Mucosa of rectum (tissue), 2 donors: ENCODE results near the gene FAM180A.

Source experiments
- H3K27ac ChIP-seq, 2 donors: one replicate each; pipeline ENCODE4 v1.7.0; 2013; ENCODE audit warnings: inconsistent platforms in 2 of 2, low read depth in 2 of 2, low read length in 2 of 2
- H3K27me3 ChIP-seq, 2 donors: one replicate each; pipeline ENCODE4 v1.7.0; 2013; ENCODE audit warnings: low read length in 2 of 2; ENCODE audit not compliant: control insufficient read depth in 2 of 2, insufficient read depth in 2 of 2
- H3K36me3 ChIP-seq, 2 donors: one replicate each; pipeline ENCODE4 v1.7.0; 2013; ENCODE audit warnings: low read length in 2 of 2; ENCODE audit not compliant: control insufficient read depth in 2 of 2, insufficient read depth in 2 of 2
- H3K4me1 ChIP-seq, 2 donors: one replicate each; pipeline ENCODE4 v1.7.0; 2013; ENCODE audit warnings: low read length in 2 of 2, mild to moderate bottlenecking in 1 of 2; ENCODE audit not compliant: control insufficient read depth in 2 of 2, insufficient read depth in 2 of 2
- H3K4me3 ChIP-seq, 2 donors: one replicate each; pipeline ENCODE4 v1.7.0; 2013; ENCODE audit warnings: low read length in 2 of 2
- H3K9ac ChIP-seq, 2 donors: one replicate each; pipeline ENCODE4 v1.7.0; 2013; ENCODE audit warnings: low read length in 2 of 2, low read depth in 1 of 2, mild to moderate bottlenecking in 1 of 2
- H3K9me3 ChIP-seq, 2 donors: one replicate each; pipeline ENCODE4 v1.7.0; 2013; ENCODE audit warnings: low read length in 2 of 2; ENCODE audit not compliant: control insufficient read depth in 2 of 2
- donor health status: healthy.
- donor health status: Normal muscosa, but diverticular disease.

Gene FAM180A

GRCh38 chr7:135728136-135728669 lies 20.4 kb downstream of the FAM180A start, which contains the start of gene SLC13A4:
TSS of gene SLC13A4 (minus strand) at chr7:135728186. CDS start at chr7:135727496, 690 bp downstream.
- no peaks in the 10 kb centered on the region for H3K4me1 ChIP-seq
- H3K27ac ChIP-seq, result no peak within 1 kb of the TSS
- no peaks in the 10 kb centered on the region for H3K9me3 ChIP-seq
- H3K27me3 ChIP-seq, result no peaks in the 10 kb centered on the region
- no peak within 1 kb of the TSS for H3K9ac ChIP-seq
- H3K4me3 ChIP-seq, result no peak within 1 kb of the TSS
- H3K36me3 ChIP-seq, result no peaks in the 10 kb centered on the region

- Histone ChIP-seq H3K9ac (no peak overlapping the region), H3K36me3 (no peaks in the 10 kb centered on the region), H3K9me3 (no peaks in the 10 kb centered on the region), H3K27me3 (no peaks in the 10 kb centered on the region), H3K27ac (no peak overlapping the region), H3K4me1 (no peaks in the 10 kb centered on the region), H3K4me3 (no peak overlapping the region)
These were observed 21.5 kb downstream of the FAM180A start for GRCh38 chr7:135726911-135727673.

GRCh38 chr7:135726276-135726788 lies 22.3 kb downstream of the FAM180A start:
- H3K27ac ChIP-seq, result no peak overlapping the region

GRCh38 chr7:135723411-135723810 lies 25.2 kb downstream of the FAM180A start:
- Histone ChIP-seq H3K9me3 (no peaks in the 10 kb centered on the region), H3K27me3 (no peaks in the 10 kb centered on the region), H3K27ac (no peak overlapping the region), H3K36me3 (no peaks in the 10 kb centered on the region), H3K4me1 (no peaks in the 10 kb centered on the region), H3K9ac (no peak overlapping the region), H3K4me3 (no peak overlapping the region)

More at GRCh38 chr7:135726276-135726788, 22.3 kb downstream of the FAM180A start:
- no peaks in the 10 kb centered on the region for H3K9me3 ChIP-seq
- H3K36me3 ChIP-seq, result no peaks in the 10 kb centered on the region
- no peak overlapping the region for H3K4me3 ChIP-seq
- H3K4me1 ChIP-seq, result no peaks in the 10 kb centered on the region
- H3K27me3 ChIP-seq, result no peaks in the 10 kb centered on the region
- H3K9ac ChIP-seq, result no peak overlapping the region

GRCh38 chr7:135721198-135721820 lies 27.3 kb downstream of the FAM180A start:
- no peak overlapping the region for H3K9ac ChIP-seq
- H3K27ac ChIP-seq, result no peak overlapping the region
- no peak overlapping the region for H3K4me3 ChIP-seq
- H3K4me1 ChIP-seq, result no peaks in the 10 kb centered on the region
- H3K27me3 ChIP-seq, result no peaks in the 10 kb centered on the region
- no peaks in the 10 kb centered on the region for H3K36me3 ChIP-seq
- no peaks in the 10 kb centered on the region for H3K9me3 ChIP-seq

- H3K27me3 ChIP-seq, result no peaks in the 10 kb centered on the region
- H3K9ac ChIP-seq, result no peak overlapping the region
- H3K4me3 ChIP-seq, result no peak overlapping the region
- H3K4me1 ChIP-seq, result no peaks in the 10 kb centered on the region
- H3K36me3 ChIP-seq, result no peaks in the 10 kb centered on the region
- no peaks in the 10 kb centered on the region for H3K9me3 ChIP-seq
- H3K27ac ChIP-seq, result no peak overlapping the region
These were observed 28.9 kb downstream of the FAM180A start for GRCh38 chr7:135719688-135720087.

- Histone ChIP-seq H3K27me3 (no peaks in the 10 kb centered on the region), H3K9me3 (no peaks in the 10 kb centered on the region), H3K27ac (no peak overlapping the region), H3K4me1 (no peaks in the 10 kb centered on the region), H3K4me3 (no peak overlapping the region), H3K9ac (no peak overlapping the region), H3K36me3 (no peaks in the 10 kb centered on the region)
These were observed 29.7 kb downstream of the FAM180A start for GRCh38 chr7:135718794-135719437.

DNA sequence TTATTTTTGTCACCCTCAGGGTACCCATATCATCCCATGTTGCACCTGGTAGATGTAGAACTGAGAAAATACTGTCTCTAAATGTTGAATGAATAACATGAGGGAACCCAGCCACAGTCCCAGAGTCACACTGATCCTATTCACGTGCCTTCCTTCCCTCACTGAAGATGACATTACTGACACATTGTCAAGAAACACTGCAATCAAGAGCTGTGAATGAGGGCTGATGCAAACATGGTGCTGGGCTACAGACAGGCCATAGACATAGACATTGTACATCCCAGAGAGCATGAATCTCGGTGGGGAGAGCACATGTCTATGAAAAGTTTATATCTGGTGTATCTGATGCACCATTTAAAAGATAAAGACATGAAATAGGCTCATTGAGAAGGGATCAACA lies 30.4 kb downstream of the FAM180A start:
- Histone ChIP-seq H3K27me3 (no peaks in the 10 kb centered on the region), H3K4me1 (no peaks in the 10 kb centered on the region), H3K4me3 (no peak overlapping the region), H3K9ac (no peak overlapping the region), H3K9me3 (no peaks in the 10 kb centered on the region), H3K27ac (no peak overlapping the region), H3K36me3 (no peaks in the 10 kb centered on the region)

DNA sequence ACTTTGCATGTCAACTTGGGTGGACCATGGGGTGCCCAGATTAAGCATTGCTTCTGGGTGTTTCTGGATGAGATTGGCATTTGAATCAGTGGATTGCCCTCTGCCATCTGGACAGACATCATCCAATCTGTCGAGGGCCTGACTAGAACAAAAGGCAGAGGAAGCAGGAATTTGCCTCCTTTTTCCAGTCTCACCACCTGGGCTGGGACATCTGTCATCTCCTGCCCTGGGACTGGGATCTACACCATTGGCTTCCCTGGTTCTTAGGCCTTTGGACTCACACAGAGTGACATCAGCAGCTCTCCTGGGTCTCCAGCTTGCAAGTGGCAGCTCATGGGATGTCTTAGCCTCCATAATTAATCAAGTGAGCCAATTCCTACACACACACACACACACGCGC lies 30.9 kb downstream of the FAM180A start:
- H3K27me3 ChIP-seq, result no peaks in the 10 kb centered on the region
- H3K36me3 ChIP-seq, result no peaks in the 10 kb centered on the region
- H3K27ac ChIP-seq, result no peak overlapping the region
- no peak overlapping the region for H3K4me3 ChIP-seq
- no peak overlapping the region for H3K9ac ChIP-seq
- no peaks in the 10 kb centered on the region for H3K9me3 ChIP-seq
- no peaks in the 10 kb centered on the region for H3K4me1 ChIP-seq
